CD4-positive, alpha-beta memory T cell (primary cell): ENCODE results near the gene SUZ12. TPM values are rescaled to one million over a fixed set of nuclear protein-coding genes. Genes with fewer than 3 reads are reported as not detected.
"Not testable (repeated sequence)": the region's sequence is repeated elsewhere in the genome, so short reads cannot be mapped to it uniquely, and the experiment has no call there.

ENCODE experiments used
- CTCF ChIA-PET: fragments of 350-600 bp; sonication (Branson Sonifier 250); formaldehyde crosslinking; loops from one replicate; lab custom pipeline; 2021; ENCODE audit warnings: inconsistent platforms; ENCODE audit not compliant: partially characterized antibody; lab: Charles Lee
- POLR2A ChIA-PET: fragments of 350-600 bp; sonication (Branson Sonifier 250); formaldehyde crosslinking; loops from one replicate; lab custom pipeline; 2021; ENCODE audit not compliant: partially characterized antibody; lab: Charles Lee
- DNase-seq, 5 donors: peaks; one replicate each; pipeline versions ENCODE4 v3.0.0 to v3.0.0-alpha.2; 2020 to 2022; ENCODE audit warnings: mixed read lengths in 1 of 5
- H3K27ac ChIP-seq: one replicate; pipeline ENCODE4 v1.7.0; 2013; ENCODE audit warnings: low read depth, low read length
- H3K27me3 ChIP-seq: 2 replicates; pipeline ENCODE4 v1.7.0; 2013; ENCODE audit warnings: mild to moderate bottlenecking, low read length, moderate library complexity; ENCODE audit not compliant: insufficient read depth
- H3K36me3 ChIP-seq: 2 replicates; pipeline ENCODE4 v1.7.0; 2013; ENCODE audit warnings: mild to moderate bottlenecking, low read length, moderate library complexity; ENCODE audit not compliant: insufficient read depth
- H3K4me1 ChIP-seq: 2 replicates; pipeline ENCODE4 v1.7.0; 2013; ENCODE audit warnings: mild to moderate bottlenecking, low read length, moderate library complexity; ENCODE audit not compliant: insufficient read depth
- H3K4me3 ChIP-seq, 2 donors: one replicate each; pipeline ENCODE4 v1.7.0; 2013; ENCODE audit warnings: low read length in 2 of 2, mild to moderate bottlenecking in 1 of 2
- H3K9me3 ChIP-seq, 2 donors: one replicate each; pipeline ENCODE4 v1.7.0; 2013; ENCODE audit warnings: low read length in 2 of 2, control low read depth in 1 of 2; ENCODE audit not compliant: control insufficient read depth in 1 of 2
- H3K27ac Mint-ChIP-seq, 7 donors: one replicate each; pipeline ENCODE4 v1.8.0; 2020 to 2021; ENCODE audit warnings: mixed read lengths in 7 of 7, mild to moderate bottlenecking in 6 of 7, inconsistent platforms in 3 of 7, moderate library complexity in 3 of 7
- H3K27me3 Mint-ChIP-seq, 2 donors: one replicate each; pipeline ENCODE4 v1.8.0; 2020 to 2021; ENCODE audit warnings: mixed read lengths in 2 of 2
- H3K36me3 Mint-ChIP-seq, 2 donors: one replicate each; pipeline ENCODE4 v1.8.0; 2020 to 2021; ENCODE audit warnings: mixed read lengths in 2 of 2, inconsistent platforms in 1 of 2, mild to moderate bottlenecking in 1 of 2
- H3K4me1 Mint-ChIP-seq, 4 donors: one replicate each; pipeline ENCODE4 v1.8.0; 2020 to 2021; ENCODE audit warnings: mixed read lengths in 4 of 4, mild to moderate bottlenecking in 1 of 4
- H3K4me3 Mint-ChIP-seq, 8 donors: one replicate each; pipeline ENCODE4 v1.8.0; 2020 to 2021; ENCODE audit warnings: mixed read lengths in 8 of 8, mild to moderate bottlenecking in 7 of 8, moderate library complexity in 6 of 8, inconsistent platforms in 3 of 8
- H3K9me3 Mint-ChIP-seq, 8 donors: one replicate each; pipeline ENCODE4 v1.8.0; 2020 to 2021; ENCODE audit warnings: mixed read lengths in 8 of 8, mild to moderate bottlenecking in 5 of 8, inconsistent platforms in 3 of 8, moderate library complexity in 1 of 8
- intact Hi-C: fragments of 100-400 bp; cut with micrococcal nuclease; formaldehyde crosslinking; loops from one replicate; pipeline ENCODE4 v1.15.1; 2023
- polyA plus RNA-seq, 2 donors: library from polyadenylated mRNA; unstranded; fragments of 300-500 nt; fragmentation: Illumina TruSeq; gene quantifications; one replicate each; pipeline ENCODE4 v1.2.3, GENCODE V29; 2021
- total RNA-seq, 2 experiments: library from RNA; stranded (reverse); gene quantifications; one replicate each; pipeline ENCODE4 v1.2.3, GENCODE V29; 2021

Gene SUZ12
- total and polyA plus RNA-seq, 4 experiments from 2014 or later: 17.1 to 34.7 (median 26.9) TPM

- peaks cover 29 to 59% (median 44%) of the 10 kb centered on the region in 4 donors for H3K4me1 Mint-ChIP-seq
- no peaks in the 10 kb centered on the region for H3K9me3 Mint-ChIP-seq
- Histone ChIP-seq H3K4me3 (no peak overlapping the region), H3K36me3 (no peaks in the 10 kb centered on the region), H3K4me1 (peaks cover 40% of the 10 kb centered on the region), H3K27me3 (no peaks in the 10 kb centered on the region), H3K9me3 (no peaks in the 10 kb centered on the region), H3K27ac (no peak overlapping the region)
- intact Hi-C loops: no loop called here
- H3K4me3 Mint-ChIP-seq: peak overlapping the region in 6 of 8 donors; percentile 11 to 62 (median 50)
- CTCF ChIA-PET: interaction anchor here (1.7 kb wide), 1 partner anchor 10 kb away, joined by 6 read pairs; the partner anchor contains the start of gene LRRC37B
- DNase-seq: no peak
- no peaks in the 10 kb centered on the region for H3K27me3 Mint-ChIP-seq
- peaks cover 18 to 29% of the 10 kb centered on the region in 2 donors for H3K36me3 Mint-ChIP-seq
- POLR2A ChIA-PET: interaction anchor here (3.5 kb wide), 1 partner anchor 9 kb away, joined by 21 read pairs; the partner anchor contains the start of gene LRRC37B
- peak overlapping the region in 5 of 7 donors; percentile 38 to 88 (median 71) for H3K27ac Mint-ChIP-seq
These were observed 79.4 kb downstream of the SUZ12 start for GRCh38 chr17:32016231-32016630.

DNA sequence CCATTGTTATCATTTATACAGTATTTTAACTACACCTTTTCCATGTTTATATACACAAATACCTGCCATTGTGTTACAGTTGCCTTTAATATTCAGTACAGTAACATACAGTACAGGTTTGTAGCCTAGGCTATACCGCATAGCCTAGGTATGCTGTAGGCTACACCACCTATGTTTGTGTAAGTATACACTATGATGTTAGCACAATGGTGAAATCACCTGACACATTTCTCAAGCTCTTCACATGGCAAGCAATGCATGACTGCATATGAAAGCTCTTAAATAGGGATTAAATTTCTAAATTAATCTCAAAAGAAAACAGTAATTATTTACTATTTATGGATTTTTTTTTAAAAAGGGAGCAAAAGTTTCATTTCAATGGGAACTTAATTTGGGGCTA is 82.4 kb downstream of the SUZ12 start:
- Mint-ChIP-seq H3K36me3 (peaks cover 21 to 45% of the 10 kb centered on the region in 2 donors), H3K27ac (no peak overlapping the region), H3K4me1 (peaks cover 17 to 33% (median 26%) of the 10 kb centered on the region in 4 donors), H3K4me3 (no peak overlapping the region), H3K27me3 (no peaks in the 10 kb centered on the region), H3K9me3 (no peaks in the 10 kb centered on the region)
- Histone ChIP-seq H3K27ac (no peak overlapping the region), H3K27me3 (no peaks in the 10 kb centered on the region), H3K36me3 (no peaks in the 10 kb centered on the region), H3K9me3 (no peaks in the 10 kb centered on the region), H3K4me3 (no peak overlapping the region), H3K4me1 (peaks cover 14% of the 10 kb centered on the region)
- CTCF ChIA-PET: interaction anchor here (0.8 to 2.1 kb wide), 3 partner anchors 12 to 121 kb away, joined by 3 to 6 read pairs (median 3); partner anchors contain the start of gene LRRC37B
- DNase-seq: no peak
- intact Hi-C loops: no loop called here
- POLR2A ChIA-PET: interaction anchor here (0.6 to 3.5 kb wide), 2 partner anchors 12 to 119 kb away, joined by 3 to 21 read pairs; partner anchors contain the start of gene LRRC37B

GRCh38 chr17:32020943-32021614 is 84.3 kb downstream of the SUZ12 start:
- H3K4me1 Mint-ChIP-seq: peaks cover 11 to 25% (median 19%) of the 10 kb centered on the region in 4 donors
- H3K4me3 Mint-ChIP-seq: no peak overlapping the region
- intact Hi-C loops: no loop called here
- H3K36me3 ChIP-seq: no peaks in the 10 kb centered on the region
- no peaks in the 10 kb centered on the region for H3K27me3 Mint-ChIP-seq
- H3K9me3 Mint-ChIP-seq: no peaks in the 10 kb centered on the region
- peaks cover 11% of the 10 kb centered on the region for H3K4me1 ChIP-seq
- CTCF ChIA-PET: no interaction called here
- POLR2A ChIA-PET: interaction anchor here (1.3 kb wide), 1 partner anchor 14 kb away, joined by 8 read pairs; the partner anchor contains the start of gene LRRC37B
- no peak overlapping the region for H3K27ac Mint-ChIP-seq
- H3K27ac ChIP-seq: no peak overlapping the region
- no peaks in the 10 kb centered on the region for H3K27me3 ChIP-seq
- DNase-seq: no peak
- H3K36me3 Mint-ChIP-seq: peaks cover 21 to 46% of the 10 kb centered on the region in 2 donors
- H3K4me3 ChIP-seq: no peak overlapping the region
- H3K9me3 ChIP-seq: no peaks in the 10 kb centered on the region

- peaks cover 21 to 45% of the 10 kb centered on the region in 2 donors for H3K36me3 Mint-ChIP-seq
- H3K9me3 Mint-ChIP-seq: no peaks in the 10 kb centered on the region
- Histone ChIP-seq H3K27me3 (no peaks in the 10 kb centered on the region), H3K27ac (no peak overlapping the region), H3K4me3 (no peak overlapping the region), H3K4me1 (peaks cover 6% of the 10 kb centered on the region), H3K36me3 (no peaks in the 10 kb centered on the region), H3K9me3 (no peaks in the 10 kb centered on the region)
- no peak for DNase-seq
- H3K4me3 Mint-ChIP-seq: no peak overlapping the region
- ChIA-PET POLR2A (interaction anchor here (1.3 kb wide), 1 partner anchor 14 kb away, joined by 8 read pairs; the partner anchor contains the start of gene LRRC37B), CTCF (no interaction called here)
- no peak overlapping the region for H3K27ac Mint-ChIP-seq
- intact Hi-C loops: no loop called here
- no peaks in the 10 kb centered on the region for H3K27me3 Mint-ChIP-seq
- peaks cover 8 to 20% (median 14%) of the 10 kb centered on the region in 4 donors for H3K4me1 Mint-ChIP-seq
These were observed 84.8 kb downstream of the SUZ12 start for GRCh38 chr17:32021615-32021955.

DNA sequence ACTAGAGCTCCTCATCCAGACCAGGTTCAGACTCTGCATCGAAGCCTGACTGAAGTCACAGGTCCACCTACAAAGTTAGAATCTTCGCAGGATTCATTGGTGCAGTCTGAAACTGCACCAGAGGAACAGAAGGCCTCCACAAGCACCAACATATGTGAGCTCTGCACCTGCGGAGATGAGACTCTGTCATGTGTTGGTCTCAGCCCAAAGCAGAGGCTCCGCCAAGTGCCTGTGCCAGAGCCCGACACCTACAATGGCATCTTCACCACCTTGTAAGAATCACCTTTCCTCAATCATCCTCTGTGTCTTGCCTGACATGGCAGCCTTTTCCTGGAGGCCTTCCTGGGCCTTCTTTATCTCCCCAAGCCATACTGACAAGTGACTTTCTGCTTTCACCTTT is 85.7 kb downstream of the SUZ12 start:
- Mint-ChIP-seq H3K4me1 (peaks cover 0 to 10% (median 8%) of the 10 kb centered on the region in 4 donors), H3K27ac (peak overlapping the region in 1 of 7 donors; percentile 47), H3K36me3 (peaks cover 18 to 41% of the 10 kb centered on the region in 2 donors)
- H3K27me3 ChIP-seq, H3K9me3 ChIP-seq, H3K9me3 Mint-ChIP-seq, intact Hi-C loops, H3K4me3 Mint-ChIP-seq, H3K4me1 ChIP-seq, POLR2A ChIA-PET, H3K27ac ChIP-seq, CTCF ChIA-PET, H3K27me3 Mint-ChIP-seq, H3K4me3 ChIP-seq, DNase-seq, H3K36me3 ChIP-seq: not testable (repeated sequence)

- POLR2A ChIA-PET, H3K36me3 ChIP-seq, H3K4me3 ChIP-seq, intact Hi-C loops, H3K4me3 Mint-ChIP-seq, H3K9me3 Mint-ChIP-seq, H3K27me3 ChIP-seq, H3K4me1 ChIP-seq, DNase-seq, H3K27ac ChIP-seq, H3K9me3 ChIP-seq, H3K4me1 Mint-ChIP-seq, H3K27me3 Mint-ChIP-seq, CTCF ChIA-PET: not testable (repeated sequence)
- H3K27ac Mint-ChIP-seq: peak overlapping the region in 3 of 7 donors; percentile 2 to 53 (median 36)
- H3K36me3 Mint-ChIP-seq: peaks cover 6 to 13% of the 10 kb centered on the region in 2 donors
These were observed 90.5 kb downstream of the SUZ12 start for GRCh38 chr17:32027271-32027670.

GRCh38 chr17:32033223-32033622 is 96.4 kb downstream of the SUZ12 start:
- H3K4me1 Mint-ChIP-seq: no peaks in the 10 kb centered on the region
- no peaks in the 10 kb centered on the region for H3K9me3 Mint-ChIP-seq
- no peaks in the 10 kb centered on the region for H3K9me3 ChIP-seq
- H3K36me3 ChIP-seq: peaks cover 5% of the 10 kb centered on the region
- H3K4me3 ChIP-seq: no peak overlapping the region
- POLR2A ChIA-PET: no interaction called here
- no peaks in the 10 kb centered on the region for H3K27me3 Mint-ChIP-seq
- no peak overlapping the region for H3K27ac Mint-ChIP-seq
- peaks cover 19 to 30% of the 10 kb centered on the region in 2 donors for H3K36me3 Mint-ChIP-seq
- H3K4me3 Mint-ChIP-seq: no peak overlapping the region
- CTCF ChIA-PET: no interaction called here
- no peaks in the 10 kb centered on the region for H3K4me1 ChIP-seq
- DNase-seq: no peak
- intact Hi-C loops: no loop called here
- H3K27ac ChIP-seq: no peak overlapping the region
- H3K27me3 ChIP-seq: no peaks in the 10 kb centered on the region
